Measurements from ENCODE around the gene PRKCZ. TPM values are rescaled to one million over a fixed set of nuclear protein-coding genes. Genes with fewer than 3 reads are reported as not detected.

PRKCZ gene
- total and polyA plus RNA-seq, 9 of the 15 experiments (the other 6 are each of a cell fraction or from before 2014, with no cell fraction given) = 0.07 to 3.1 (median 1.3) TPM

DNA sequence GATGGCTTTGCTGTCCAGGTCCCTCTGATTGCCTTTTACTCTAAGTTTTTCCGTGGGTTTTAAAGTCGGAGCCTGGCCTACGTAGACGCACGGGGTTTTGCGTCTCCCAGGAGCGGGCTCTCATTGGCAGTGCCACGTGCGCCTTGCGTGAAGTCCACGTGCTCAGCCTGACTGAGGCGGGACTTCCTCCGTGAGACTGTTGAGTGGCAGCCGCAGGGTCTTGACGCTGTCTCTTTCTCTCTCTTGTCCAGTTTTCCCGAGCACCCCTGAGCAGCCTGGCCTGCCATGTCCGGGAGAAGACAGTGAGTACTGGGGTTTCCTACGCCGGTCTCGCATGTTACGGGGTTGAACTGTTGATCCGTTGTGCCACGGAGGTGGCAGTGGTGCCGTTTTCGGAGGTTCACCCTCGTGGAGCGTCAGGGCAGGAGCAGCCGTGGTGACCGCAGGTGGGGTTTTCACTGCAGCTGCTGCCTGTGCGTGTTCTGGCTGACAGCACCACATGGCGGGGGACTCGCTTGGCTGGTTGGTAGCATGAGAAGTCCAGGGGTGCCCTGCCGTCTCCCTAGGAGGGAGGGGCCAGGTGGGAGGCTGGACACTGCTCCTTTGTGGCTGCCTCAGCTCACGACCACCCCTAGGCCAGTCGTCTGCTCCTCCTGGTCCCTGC, 9.2 kb downstream of the PRKCZ start (continued):
- TF ChIP-seq, protein P1, sequence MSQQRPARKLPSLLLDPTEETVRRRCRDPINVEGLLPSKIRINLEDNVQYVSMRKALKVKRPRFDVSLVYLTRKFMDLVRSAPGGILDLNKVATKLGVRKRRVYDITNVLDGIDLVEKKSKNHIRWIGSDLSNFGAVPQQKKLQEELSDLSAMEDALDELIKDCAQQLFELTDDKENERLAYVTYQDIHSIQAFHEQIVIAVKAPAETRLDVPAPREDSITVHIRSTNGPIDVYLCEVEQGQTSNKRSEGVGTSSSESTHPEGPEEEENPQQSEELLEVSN (IDR thresholded peaks at IDR 0.05; ENCODE audit: borderline replicate concordance in 1 of 2, extremely low read depth in 1 of 2, insufficient read depth in 1 of 2, insufficient read length in 1 of 2, low read depth in 1 of 2, low read length in 1 of 2, poor library complexity in 1 of 2, severe bottlenecking in 1 of 2) = peak; percentile 62 to 84
- TF ChIP-seq ZNF431 (CRISPR knock-in tag; IDR thresholded peaks at IDR 0.05) (0 out of 2 replicates have a peak, but pooled peaks have one; percentile 24), ZKSCAN3 (CRISPR knock-in tag; IDR thresholded peaks at IDR 0.05) (no peak), MGA (IDR thresholded peaks at IDR 0.05) (peak; percentile 88), L3MBTL2 (IDR thresholded peaks at IDR 0.05) (peak; percentile 89), BHLHE40 (IDR thresholded peaks at IDR 0.05; ENCODE audit: low read length) (peak; percentile 8; the same call in 1 of the 2 replicates), GABPA (tag; conservative IDR thresholded peaks at IDR 0.05; ENCODE audit: low read depth) (peak; percentile 41; the same call in 1 of the 2 replicates)
- TF ChIP-seq, protein P2, sequence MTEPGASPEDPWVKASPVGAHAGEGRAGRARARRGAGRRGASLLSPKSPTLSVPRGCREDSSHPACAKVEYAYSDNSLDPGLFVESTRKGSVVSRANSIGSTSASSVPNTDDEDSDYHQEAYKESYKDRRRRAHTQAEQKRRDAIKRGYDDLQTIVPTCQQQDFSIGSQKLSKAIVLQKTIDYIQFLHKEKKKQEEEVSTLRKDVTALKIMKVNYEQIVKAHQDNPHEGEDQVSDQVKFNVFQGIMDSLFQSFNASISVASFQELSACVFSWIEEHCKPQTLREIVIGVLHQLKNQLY (CRISPR knock-in tag; conservative IDR thresholded peaks at IDR 0.05) = 0 out of 4 replicates have a peak, but pooled peaks of 1 of the 2 experiments have one; percentile 43
